RWPE2 (cell line): ENCODE measurements around the gene FDX1.
A peak's percentile ranks its signal among the peaks of the same experiment; 100 is the strongest.

Experiments used
- ATAC-seq: fragments of 200-7000 bp; cut with Tn5 transposase; 3 replicates; pipeline ENCODE4 v1.9.1; 2021; ENCODE audit warnings: low read depth
- DNase-seq: peaks from one replicate; pipeline ENCODE4 v3.0.0-alpha.2; 2020; ENCODE audit warnings: low spot score
- H3K27ac ChIP-seq: fragments of 450-650 bp; 2 replicates; pipeline ENCODE4 v1.5.1; 2017; ENCODE audit warnings: mild to moderate bottlenecking; ENCODE audit not compliant: poor library complexity, severe bottlenecking
- H3K27me3 ChIP-seq: fragments of 250-450 bp; sonication (Bioruptor Pico); 2 replicates; pipeline ENCODE4 v1.5.1; 2021; ENCODE audit warnings: mild to moderate bottlenecking, moderate library complexity; ENCODE audit not compliant: insufficient read depth, poor library complexity, severe bottlenecking
- H3K36me3 ChIP-seq: fragments of 250-450 bp; sonication (Bioruptor Pico); 2 replicates; pipeline ENCODE4 v1.5.1; 2020; ENCODE audit warnings: low read depth, mild to moderate bottlenecking, moderate library complexity
- H3K4me1 ChIP-seq: fragments of 250-450 bp; sonication (Bioruptor Pico); 2 replicates; pipeline ENCODE4 v1.5.1; 2021; ENCODE audit warnings: mild to moderate bottlenecking, moderate library complexity; ENCODE audit not compliant: insufficient read depth, poor library complexity, severe bottlenecking
- H3K4me3 ChIP-seq: fragments of 250-450 bp; sonication (Bioruptor Pico); 2 replicates; pipeline ENCODE4 v1.5.1; 2021; ENCODE audit warnings: mild to moderate bottlenecking, moderate library complexity; ENCODE audit not compliant: severe bottlenecking
- H3K9me3 ChIP-seq: fragments of 250-450 bp; sonication (Bioruptor Pico); 2 replicates; pipeline ENCODE4 v1.5.1; 2021; ENCODE audit warnings: mild to moderate bottlenecking, moderate library complexity; ENCODE audit not compliant: severe bottlenecking
- TF ChIP-seq, protein P1 (sequence below): fragments of 450-650 bp; IDR thresholded peaks from one replicate; pipeline ENCODE4 v1.5.1; 2017; ENCODE audit warnings: mild to moderate bottlenecking, moderate library complexity; ENCODE audit not compliant: poor library complexity, severe bottlenecking

FDX1 gene

GRCh38 chr11:110447897-110448745 lies 18.4 kb downstream of the FDX1 start:
- Histone ChIP-seq H3K27ac (no peak overlapping the region), H3K27me3 (no peaks in the 10 kb centered on the region), H3K4me1 (no peaks in the 10 kb centered on the region), H3K9me3 (no peaks in the 10 kb centered on the region), H3K4me3 (no peak overlapping the region), H3K36me3 (no peaks in the 10 kb centered on the region)
- TF ChIP-seq, protein P1, sequence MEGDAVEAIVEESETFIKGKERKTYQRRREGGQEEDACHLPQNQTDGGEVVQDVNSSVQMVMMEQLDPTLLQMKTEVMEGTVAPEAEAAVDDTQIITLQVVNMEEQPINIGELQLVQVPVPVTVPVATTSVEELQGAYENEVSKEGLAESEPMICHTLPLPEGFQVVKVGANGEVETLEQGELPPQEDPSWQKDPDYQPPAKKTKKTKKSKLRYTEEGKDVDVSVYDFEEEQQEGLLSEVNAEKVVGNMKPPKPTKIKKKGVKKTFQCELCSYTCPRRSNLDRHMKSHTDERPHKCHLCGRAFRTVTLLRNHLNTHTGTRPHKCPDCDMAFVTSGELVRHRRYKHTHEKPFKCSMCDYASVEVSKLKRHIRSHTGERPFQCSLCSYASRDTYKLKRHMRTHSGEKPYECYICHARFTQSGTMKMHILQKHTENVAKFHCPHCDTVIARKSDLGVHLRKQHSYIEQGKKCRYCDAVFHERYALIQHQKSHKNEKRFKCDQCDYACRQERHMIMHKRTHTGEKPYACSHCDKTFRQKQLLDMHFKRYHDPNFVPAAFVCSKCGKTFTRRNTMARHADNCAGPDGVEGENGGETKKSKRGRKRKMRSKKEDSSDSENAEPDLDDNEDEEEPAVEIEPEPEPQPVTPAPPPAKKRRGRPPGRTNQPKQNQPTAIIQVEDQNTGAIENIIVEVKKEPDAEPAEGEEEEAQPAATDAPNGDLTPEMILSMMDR: peak; percentile 84
- DNase-seq: no peak
- ATAC-seq: 0 out of 3 replicates have a peak, but pooled peaks have one; percentile 33

GRCh38 chr11:110450246-110450645 lies 20.5 kb downstream of the FDX1 start:
- ATAC-seq: no peak
- Histone ChIP-seq H3K36me3 (no peaks in the 10 kb centered on the region), H3K27ac (no peak overlapping the region)

GRCh38 chr11:110452720-110453119 lies 23.0 kb downstream of the FDX1 start:
- TF ChIP-seq, protein P1: no peak
- peaks cover 2% of the 10 kb centered on the region; the same call in 1 of the 2 replicates for H3K36me3 ChIP-seq

More at GRCh38 chr11:110450246-110450645, 20.5 kb downstream of the FDX1 start:
- no peak overlapping the region for H3K4me3 ChIP-seq
- H3K9me3 ChIP-seq: no peaks in the 10 kb centered on the region
- H3K27me3 ChIP-seq: no peaks in the 10 kb centered on the region
- TF ChIP-seq, protein P1: no peak
- H3K4me1 ChIP-seq: no peaks in the 10 kb centered on the region
- DNase-seq: no peak

DNA sequence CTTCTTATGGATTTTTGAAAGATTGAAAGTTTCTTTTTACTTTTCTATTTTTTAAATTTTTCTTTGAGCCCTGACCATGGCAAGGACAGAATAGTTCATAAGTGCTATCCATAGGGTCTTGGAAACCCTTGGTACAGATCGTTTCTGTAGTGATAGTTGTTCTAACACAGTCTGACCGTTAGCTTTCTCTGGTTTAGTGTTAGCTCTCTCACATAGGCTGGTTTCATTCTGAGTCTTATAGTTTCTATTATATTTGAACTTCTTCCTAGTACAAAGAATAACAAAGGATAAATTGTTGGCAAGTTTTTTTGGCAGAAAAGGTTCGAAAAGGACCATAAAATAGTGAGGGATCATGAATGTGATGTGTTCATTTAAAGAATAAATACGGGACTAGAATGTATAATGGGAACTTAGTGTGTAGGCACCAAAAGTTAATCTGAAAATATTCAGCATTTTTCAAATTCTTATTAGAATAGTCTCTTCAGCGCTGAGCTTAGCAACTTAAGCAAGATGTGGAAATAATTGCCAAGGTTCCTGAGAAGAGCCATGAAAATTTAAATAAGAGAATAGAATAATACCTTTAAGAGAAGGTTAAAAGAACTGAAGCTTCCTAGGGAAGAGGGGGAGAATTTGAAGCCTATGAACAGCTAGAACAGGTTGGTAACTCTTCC lies 24.1 kb downstream of the FDX1 start:
- DNase-seq (no peak), ATAC-seq (no peak)
- H3K36me3 ChIP-seq: peaks cover 7% of the 10 kb centered on the region; the same call in 1 of the 2 replicates
- H3K27me3 ChIP-seq: no peaks in the 10 kb centered on the region
- H3K9me3 ChIP-seq: no peaks in the 10 kb centered on the region
- H3K4me1 ChIP-seq: no peaks in the 10 kb centered on the region
- TF ChIP-seq, protein P1: no peak
- no peak overlapping the region for H3K27ac ChIP-seq
- no peak overlapping the region for H3K4me3 ChIP-seq

More at GRCh38 chr11:110452720-110453119, 23.0 kb downstream of the FDX1 start:
- DNase-seq (no peak), ATAC-seq (no peak)
- H3K27ac ChIP-seq: no peak overlapping the region
- no peaks in the 10 kb centered on the region for H3K9me3 ChIP-seq
- no peaks in the 10 kb centered on the region for H3K4me1 ChIP-seq
- no peak overlapping the region for H3K4me3 ChIP-seq
- no peaks in the 10 kb centered on the region for H3K27me3 ChIP-seq

DNA sequence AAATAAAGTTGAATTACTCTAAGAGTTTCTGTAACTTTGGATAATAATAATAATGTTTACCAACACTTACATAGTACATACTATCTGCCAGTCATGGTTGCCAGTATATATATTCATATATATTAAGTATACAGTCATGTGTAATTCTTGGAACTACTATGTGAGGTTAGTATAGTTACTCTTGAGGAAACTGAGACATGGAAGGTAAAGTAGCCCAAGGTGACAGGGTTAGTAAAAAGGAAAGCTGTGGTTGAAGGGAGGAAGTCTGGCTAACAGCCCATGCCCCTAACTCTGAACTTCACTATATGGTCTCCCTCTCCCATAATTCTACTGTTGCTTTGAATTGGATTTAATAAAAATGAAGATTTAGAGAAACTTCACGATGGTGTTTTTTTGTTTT lies 24.9 kb downstream of the FDX1 start:
- no peak overlapping the region for H3K4me3 ChIP-seq

More for the DNA sequence above, 24.9 kb downstream of the FDX1 start:
- DNase-seq: no peak
- Histone ChIP-seq H3K9me3 (no peaks in the 10 kb centered on the region), H3K27me3 (no peaks in the 10 kb centered on the region), H3K36me3 (peaks cover 7% of the 10 kb centered on the region; the same call in 1 of the 2 replicates), H3K4me1 (no peaks in the 10 kb centered on the region), H3K27ac (no peak overlapping the region)
- TF ChIP-seq, protein P1: no peak
- no peak for ATAC-seq
